Middle frontal gyrus (tissue), 1 donor: ENCODE data around the gene SCYL1.

Experiments used
- DNase-seq: peaks from one replicate; pipeline ENCODE4 v3.0.0-alpha.2; 2015; ENCODE audit warnings: low spot score; ENCODE audit errors: extremely low spot score

The SCYL1 gene

DNA sequence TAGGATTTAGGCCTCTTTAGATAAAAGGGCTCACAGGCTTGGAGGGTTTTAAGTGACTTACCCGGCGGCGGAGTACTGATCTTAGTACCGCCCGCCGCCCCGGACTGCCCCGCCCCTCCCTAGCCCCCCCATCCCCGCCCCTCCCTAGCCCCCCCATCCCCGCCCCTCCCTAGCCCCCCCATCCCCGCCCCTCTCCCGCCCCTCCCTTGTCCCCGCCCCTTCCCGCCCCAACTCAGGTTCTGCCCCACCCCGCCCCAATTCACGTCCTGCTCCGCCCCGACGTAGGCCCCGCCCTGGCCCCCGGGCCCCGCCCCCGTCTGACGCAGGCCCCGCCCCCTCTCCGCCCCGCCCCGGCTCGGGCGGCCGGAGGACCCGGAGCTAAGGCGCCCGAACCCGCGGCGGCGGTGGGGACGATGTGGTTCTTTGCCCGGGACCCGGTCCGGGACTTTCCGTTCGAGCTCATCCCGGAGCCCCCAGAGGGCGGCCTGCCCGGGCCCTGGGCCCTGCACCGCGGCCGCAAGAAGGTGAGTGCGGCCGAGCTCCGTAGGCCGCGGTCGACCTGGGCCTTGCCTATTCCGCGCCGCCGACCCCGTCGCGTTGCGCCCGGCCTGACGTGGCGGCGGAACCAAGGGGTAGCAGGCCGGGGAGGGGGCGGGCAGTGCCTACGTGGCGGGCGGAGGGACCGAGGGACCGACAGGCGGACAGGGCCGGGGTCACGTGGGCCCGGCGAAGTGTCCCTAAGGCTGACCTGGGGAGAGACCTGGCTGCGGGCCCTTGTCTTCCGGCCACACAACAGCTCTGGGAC, at the start of gene SCYL1:
Gene SCYL1, plus strand, starts transcription at position 343 of the 805 bp plus-strand sequence. Its CDS starts 71 bp downstream, at position 414.
- no peak for DNase-seq

DNA sequence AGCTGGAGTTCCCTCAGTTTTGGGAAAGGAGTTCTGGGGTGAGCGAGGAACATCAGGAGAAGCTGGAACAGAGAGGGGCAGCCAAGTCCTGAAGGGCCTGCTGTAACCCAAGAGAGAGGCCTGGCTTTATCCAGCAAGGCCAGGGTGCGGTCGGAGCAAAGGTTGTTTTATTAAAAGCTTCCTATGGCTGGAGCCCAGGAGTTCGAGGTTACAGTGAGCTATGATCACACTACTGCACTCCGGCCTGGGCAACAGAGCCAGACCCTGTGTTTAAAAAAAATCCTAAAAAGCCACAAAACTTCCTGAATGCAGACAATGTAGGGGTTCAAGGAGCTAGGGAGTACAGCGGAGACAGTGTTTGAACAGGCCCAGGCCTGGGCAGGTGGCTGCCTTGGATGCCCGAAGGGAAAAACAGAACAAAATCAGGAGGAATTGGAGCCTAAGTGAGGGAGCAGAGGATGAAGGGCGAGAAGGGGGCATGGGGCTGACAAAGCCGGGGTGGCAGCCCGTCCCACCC, 48.2 kb upstream of the SCYL1 start:
- no peak for DNase-seq

DNA sequence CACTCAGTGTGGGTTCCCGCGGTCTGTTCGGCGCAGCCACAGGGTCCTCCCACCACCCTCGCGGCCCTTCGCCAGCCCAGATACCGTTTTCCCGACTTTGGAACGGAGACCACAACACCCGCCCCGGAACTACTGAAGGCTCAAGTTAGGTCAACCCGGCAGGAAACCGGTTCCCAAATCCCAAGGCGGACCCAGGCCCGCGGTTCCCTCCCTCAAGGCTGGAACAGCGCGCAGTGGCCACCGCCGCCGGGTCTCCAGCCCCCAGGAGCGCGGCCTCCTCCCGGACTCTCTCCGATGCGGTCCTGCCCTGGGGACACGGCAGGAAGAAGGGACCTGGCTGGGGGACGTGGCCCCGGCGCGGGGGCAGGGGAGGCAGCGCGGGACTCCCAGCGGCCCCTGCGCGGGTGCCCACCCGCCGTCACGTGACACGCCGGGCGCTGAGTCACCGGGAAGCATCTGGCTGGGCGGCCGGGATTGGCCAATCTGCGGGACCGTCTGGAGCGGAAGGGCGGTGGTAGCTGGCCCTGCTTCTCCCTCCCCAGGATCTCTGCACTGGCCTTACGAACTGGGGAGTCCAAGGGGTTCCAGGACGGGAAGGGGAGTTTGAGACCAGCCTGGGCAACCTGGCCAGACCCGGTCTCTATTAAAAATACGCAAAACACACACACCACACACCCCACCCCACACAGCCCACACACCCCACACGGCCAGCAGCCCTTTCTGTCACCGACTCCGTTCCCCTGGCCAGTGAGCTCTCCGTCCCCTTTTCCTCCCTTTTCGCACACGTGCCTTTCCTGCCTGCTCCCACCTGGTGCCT, 47.5 kb upstream of the SCYL1 start:
- peak; percentile 95 for DNase-seq

- DNase-seq, result no peak
Observed at GRCh38 chr11:65478388-65479183, 46.3 kb upstream of the SCYL1 start.

DNA sequence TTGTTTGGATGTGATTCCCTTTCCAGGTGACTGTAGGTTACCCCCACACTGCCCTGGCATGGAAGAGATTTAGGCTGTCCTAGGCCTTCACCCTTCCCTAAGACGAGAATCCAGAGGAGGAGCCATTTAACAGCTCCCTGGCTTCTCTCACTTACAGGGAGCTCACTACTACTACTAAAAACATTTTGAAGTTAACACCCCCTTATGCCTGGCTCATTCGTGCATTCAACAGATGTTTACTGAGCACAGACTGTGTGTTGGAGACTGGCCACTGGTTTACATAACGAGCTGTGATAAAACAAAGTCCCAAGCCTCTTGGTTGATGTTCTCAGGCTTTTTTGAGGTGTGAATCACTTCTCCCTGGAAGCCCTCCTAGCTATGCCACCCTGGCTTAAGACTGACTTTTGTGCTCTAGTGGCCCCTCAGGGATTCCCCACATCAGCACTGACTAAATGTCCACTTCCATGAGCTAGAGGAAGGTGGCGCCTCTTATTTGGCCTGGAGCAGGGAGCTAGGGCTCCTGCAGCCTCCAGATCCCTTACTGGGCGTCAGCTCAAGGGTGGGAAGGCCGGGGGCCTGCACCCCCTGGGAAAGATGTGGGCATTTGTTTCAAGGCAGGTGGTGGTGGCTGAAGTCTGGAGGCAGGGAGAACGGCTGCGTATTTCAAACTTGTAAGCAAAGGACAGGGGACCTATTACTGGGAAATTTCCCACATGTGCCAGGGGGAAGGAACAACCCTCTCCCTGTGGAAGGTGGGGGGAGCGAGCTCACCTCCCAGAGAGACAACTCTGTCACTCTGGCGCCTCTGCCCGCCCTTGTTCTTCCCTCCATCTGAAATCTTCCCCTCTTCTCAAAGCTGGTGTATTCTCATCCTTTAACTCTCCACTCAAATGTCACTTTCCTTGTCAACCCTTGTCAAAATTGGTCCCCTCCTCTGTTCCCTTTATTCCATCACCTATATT, 45.4 kb upstream of the SCYL1 start:
- no peak for DNase-seq

DNA sequence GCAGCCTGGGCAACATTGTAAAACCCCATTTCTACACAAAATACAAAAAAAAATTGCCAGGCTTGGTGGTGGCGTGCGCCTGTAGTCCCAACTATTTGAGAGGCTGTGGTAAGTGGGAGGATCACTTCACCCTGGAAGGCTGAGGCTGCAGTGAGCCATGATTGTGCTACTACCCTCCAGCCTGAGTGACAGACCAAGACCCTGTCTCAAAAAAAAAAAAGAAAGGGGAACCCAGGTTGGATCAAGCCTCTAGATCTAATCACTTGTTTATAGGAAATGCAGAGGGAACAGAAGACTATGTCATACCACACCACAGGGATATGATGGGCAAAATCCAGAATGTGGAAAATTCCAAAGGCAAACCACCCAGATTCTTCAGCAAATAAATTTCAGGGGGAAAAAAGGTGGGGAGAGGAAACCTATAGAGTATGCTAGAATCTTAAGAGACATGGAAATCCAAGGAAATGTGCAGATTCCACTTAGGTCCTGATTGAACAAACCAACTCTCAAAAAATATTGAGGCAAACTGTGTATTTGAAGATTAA, 42.5 kb upstream of the SCYL1 start:
- no peak for DNase-seq

DNA sequence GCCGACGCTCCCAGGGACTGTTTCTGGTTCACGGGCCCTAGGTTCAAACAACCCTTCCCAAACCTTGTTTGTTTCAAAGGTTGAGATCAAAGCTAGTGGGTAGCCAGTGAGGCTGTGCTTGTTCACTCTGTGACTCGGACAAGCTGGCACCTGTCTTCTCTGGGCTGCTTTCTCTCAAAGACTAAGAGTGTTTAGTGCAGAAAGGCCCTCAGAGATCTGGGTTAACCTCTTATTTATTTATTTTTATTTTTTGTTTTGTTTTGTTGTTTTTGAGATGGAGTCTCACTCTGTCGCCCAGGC, 39.0 kb upstream of the SCYL1 start:
- no peak for DNase-seq

DNA sequence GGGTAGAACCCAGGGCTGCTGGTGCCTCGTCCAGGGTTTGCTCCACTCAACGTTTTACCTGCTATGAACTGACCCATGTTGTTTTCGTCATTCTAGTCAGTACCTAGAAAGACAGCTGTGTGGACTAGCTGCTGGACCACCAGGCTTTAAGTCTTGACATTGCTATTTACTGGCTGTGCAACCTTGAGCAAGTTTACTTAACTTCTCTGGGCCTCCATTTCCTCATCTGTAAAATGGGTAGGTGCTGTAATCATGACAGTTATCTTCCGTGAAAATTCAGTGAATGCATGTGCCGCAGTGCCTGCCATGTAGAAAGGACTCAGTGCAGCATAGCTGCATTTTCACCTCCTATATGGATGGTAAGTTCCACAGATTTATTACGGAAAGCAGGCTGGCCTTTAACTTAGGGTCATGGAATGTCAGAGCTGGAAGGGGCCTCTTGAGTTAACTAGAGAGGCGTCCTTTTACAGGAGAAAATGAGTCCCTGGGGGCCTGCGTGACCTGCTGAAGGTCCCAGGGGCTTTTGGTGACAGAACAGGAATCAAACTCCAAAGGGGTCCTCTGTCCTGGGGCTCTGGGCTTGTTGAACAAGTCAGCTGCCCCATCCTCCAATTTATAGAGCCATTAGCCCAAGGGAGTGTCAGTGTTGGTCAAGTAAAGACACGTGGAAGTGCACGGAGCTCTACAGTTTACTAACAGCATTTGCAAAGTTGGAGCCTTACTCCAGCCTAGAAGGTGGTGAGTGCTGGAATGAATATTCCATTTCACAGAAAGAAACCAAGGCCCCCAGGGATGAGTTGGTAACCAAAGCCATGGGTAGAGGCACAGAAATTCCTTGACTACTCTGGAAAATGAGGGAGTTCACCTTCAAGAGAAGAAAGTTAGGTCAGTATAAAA, 38.1 kb upstream of the SCYL1 start:
- DNase-seq, result no peak

- DNase-seq, result peak; percentile 100
Observed at GRCh38 chr11:65487467-65488272, 37.2 kb upstream of the SCYL1 start.

GRCh38 chr11:65488273-65489034, 36.4 kb upstream of the SCYL1 start:
- DNase-seq, result no peak

DNA sequence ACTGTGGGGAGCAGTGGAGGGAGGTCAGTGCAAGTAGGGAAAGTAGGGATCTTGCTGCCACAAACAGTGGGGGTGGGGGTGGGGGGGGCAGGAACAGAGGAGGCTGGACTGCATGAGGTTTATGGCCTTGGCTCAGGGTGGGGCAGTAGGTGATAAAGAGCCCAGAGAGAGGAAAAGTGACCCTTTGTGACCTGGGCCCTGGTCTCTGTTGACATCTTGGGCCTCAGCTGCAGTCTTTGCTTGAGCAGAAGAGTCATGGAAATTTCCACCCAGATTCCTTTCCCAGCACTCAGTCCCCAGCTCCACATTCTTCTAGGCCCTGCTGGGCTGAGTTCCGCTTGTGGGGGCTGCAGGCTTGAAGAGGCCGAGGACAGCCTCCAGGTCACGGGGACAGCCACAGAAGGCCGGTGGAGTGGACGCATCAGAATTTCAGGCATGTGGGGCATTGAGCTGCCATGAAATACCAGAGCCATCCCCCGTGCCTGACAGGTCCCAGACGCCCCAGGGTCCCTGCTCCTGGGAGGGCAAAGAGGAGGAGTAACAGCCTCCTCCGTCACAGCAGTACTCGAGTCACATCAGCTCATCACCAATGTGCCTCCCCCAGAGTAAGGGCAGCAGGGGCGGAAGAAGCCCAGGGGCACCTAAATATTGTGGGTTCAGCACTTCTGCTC, 35.7 kb upstream of the SCYL1 start:
- no peak for DNase-seq

DNA sequence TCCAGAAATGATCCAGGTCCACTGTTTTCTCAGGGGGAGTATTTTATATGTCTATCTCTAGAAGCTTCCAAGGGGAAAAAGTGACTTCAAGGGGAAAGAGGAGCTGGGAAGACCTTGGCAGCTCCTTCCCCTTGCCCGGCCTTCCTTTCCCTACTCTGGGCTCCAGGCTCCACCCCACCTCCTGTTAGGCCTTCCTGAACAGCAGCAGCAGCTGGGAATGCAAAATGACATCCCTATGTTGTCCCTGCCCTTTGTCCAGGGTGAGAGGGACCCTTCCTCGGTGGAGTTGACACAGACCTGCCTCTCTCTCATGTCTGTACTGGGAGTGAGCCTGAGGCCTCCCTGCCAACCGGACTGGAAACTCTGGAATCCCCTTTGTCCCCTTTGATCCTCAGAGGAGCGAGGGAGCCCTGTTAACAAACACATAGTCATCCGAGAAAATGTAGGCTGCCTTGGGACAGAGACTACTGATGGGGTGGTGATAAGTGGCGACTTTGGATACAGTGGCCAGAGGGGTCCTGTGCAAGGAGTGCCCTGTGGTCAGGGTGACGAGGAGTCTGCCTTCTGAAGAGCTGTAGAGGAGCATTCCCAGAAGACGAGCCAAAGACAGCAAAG, 35.1 kb upstream of the SCYL1 start:
- no peak for DNase-seq

- no peak for DNase-seq
Observed at GRCh38 chr11:65491163-65491465, 33.8 kb upstream of the SCYL1 start.

DNA sequence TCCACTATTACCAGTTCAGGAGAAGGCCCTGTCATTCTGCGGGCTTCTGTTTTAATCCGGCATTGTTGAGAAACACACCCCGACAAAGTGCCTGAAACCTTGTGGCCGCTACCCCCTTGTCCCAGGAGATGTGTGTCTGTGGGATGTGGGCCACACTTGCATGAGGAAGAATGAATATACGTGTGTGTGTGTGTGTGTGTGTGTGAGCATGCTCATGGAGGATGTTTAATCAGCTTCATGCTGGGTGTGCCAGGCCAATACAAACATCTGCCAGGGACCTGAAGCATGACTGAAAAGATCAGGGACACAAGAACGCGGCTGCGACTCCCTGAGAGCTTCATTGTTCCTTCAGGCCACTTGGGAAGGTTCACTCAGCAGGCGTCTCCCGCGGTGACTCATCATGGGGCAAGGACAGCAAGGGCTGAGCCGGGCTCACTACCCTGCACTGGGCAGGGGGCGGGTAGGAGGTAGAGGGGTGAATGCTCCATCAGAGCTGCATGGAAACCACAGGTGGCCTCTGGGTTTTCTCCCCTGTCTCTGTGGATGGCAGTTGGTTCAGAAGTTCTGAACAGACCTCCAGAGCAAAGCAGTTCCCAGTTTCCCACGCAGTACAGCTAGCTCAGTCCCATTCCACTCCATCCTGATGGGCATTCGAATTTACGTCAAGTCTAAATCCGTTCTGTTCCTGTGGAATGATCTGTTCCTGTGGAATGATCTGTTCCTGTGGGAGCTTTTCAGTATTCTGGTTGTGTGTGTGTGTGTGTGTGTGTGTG, 33.1 kb upstream of the SCYL1 start:
- DNase-seq, result no peak

DNA sequence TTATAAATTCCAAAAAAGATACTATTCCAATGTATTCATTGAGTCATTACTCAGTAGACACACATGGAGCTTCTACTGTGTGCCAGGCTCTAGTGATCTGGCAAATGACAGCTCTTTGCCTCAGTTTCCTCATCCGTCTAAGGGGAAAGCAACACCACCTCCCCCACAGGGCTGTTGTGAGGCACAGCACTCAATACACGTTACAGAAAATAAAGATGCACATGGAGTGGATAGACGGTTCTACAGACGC, 32.6 kb upstream of the SCYL1 start:
- DNase-seq, result no peak

DNA sequence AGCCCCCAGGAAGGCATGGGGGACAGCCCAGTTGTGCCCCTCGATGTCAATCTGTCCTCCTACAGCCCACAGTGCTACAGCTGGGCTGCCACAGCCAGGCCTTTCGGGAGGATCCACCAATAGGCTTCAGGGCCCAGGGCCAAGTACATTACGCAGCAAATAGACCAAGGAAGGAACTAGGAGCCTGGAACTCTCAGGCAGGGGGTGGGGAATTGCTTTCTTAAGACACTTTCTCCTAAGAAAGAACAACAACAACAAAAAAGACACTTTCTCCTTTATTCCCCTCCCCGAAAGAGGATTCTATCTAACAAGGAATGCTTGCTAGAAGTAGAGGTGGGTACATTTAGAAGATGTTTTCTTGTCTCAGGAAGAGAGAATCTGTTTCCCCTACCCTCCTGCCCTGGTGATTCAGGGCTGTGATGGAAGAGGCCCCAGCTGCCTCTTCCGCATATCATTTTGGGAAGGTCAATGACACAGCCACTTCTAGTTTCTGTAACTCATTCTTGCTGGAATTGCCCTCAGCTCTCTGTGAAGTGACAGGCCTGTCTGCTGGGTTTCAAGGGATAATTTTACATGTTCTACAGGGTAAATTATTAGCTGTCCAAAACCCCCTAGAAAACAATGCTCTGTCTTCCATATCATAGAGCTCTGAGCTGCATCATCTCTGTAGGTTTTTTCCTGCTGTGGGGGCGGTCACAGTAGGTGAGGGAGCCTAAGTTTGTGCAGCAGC, 32.1 kb upstream of the SCYL1 start:
- peak; percentile 50 for DNase-seq
